Left ventricle myocardium superior (tissue), 1 donor: ENCODE results near the gene CD180. TPM values are rescaled to one million over a fixed set of nuclear protein-coding genes. Genes with fewer than 3 reads are reported as not detected.

Source experiments
- ATAC-seq: fragments of 200-7000 bp; cut with Tn5 transposase; one replicate; pipeline ENCODE4 v1.9.1; 2020; ENCODE audit warnings: mild to moderate bottlenecking, moderate library complexity
- DNase-seq: peaks from one replicate; pipeline ENCODE4 v3.0.0-alpha.2; 2020
- intact Hi-C: fragments of 100-400 bp; cut with micrococcal nuclease; formaldehyde crosslinking; loops from one replicate; pipeline ENCODE4 v1.11.0; 2022
- total RNA-seq: library from RNA; stranded (reverse); fragmentation: NEBNext Ultra II Directional; extraction: Animal tissue kit (Norgen Biotek cat#: 25700); gene quantifications from one replicate; pipeline ENCODE4 v1.2.1, GENCODE V29; 2021
- donor health status: DM: no; HTN: yes; CAD: no; lungs with severe emphysema.

Gene CD180
- total RNA-seq, 1 donor from 2014 or later = 0.64 TPM

- ATAC-seq = no peak
- DNase-seq = no peak
- intact Hi-C loops = no loop called here
Measured at GRCh38 chr5:67147760-67148159, 48.8 kb downstream of the CD180 start.

- intact Hi-C loops = no loop called here
- DNase-seq = no peak
- ATAC-seq = no peak
Measured at GRCh38 chr5:67146981-67147380, 49.6 kb downstream of the CD180 start.

GRCh38 chr5:67146574-67146973 is 50.0 kb downstream of the CD180 start:
- intact Hi-C loops = no loop called here
- ATAC-seq (no peak), DNase-seq (no peak)

GRCh38 chr5:67144183-67144639 is 52.4 kb downstream of the CD180 start:
- intact Hi-C loops = no loop called here

GRCh38 chr5:67143549-67143948 is 53.0 kb downstream of the CD180 start:
- intact Hi-C loops = no loop called here

More at GRCh38 chr5:67144183-67144639, 52.4 kb downstream of the CD180 start:
- DNase-seq (no peak), ATAC-seq (no peak)

GRCh38 chr5:67142816-67143215 is 53.8 kb downstream of the CD180 start:
- peak; percentile 57 for ATAC-seq
- intact Hi-C loops = no loop called here
- DNase-seq = no peak

More at GRCh38 chr5:67143549-67143948, 53.0 kb downstream of the CD180 start:
- ATAC-seq (no peak), DNase-seq (no peak)

- intact Hi-C loops = no loop called here
- DNase-seq (no peak), ATAC-seq (no peak)
Measured at GRCh38 chr5:67141644-67142043, 55.0 kb downstream of the CD180 start.

- intact Hi-C loops = no loop called here
- no peak for ATAC-seq
- no peak for DNase-seq
Measured at GRCh38 chr5:67140413-67140812, 56.2 kb downstream of the CD180 start.

GRCh38 chr5:67139030-67139429 is 57.6 kb downstream of the CD180 start:
- ATAC-seq = no peak
- intact Hi-C loops = no loop called here

GRCh38 chr5:67135381-67135984 is 61.1 kb downstream of the CD180 start:
- ATAC-seq (no peak), DNase-seq (no peak)
- intact Hi-C loops = no loop called here

More at GRCh38 chr5:67139030-67139429, 57.6 kb downstream of the CD180 start:
- DNase-seq = no peak

- intact Hi-C loops = no loop called here
- ATAC-seq (no peak), DNase-seq (no peak)
Measured at GRCh38 chr5:67133776-67134175, 62.8 kb downstream of the CD180 start.

GRCh38 chr5:67133217-67133616 is 63.4 kb downstream of the CD180 start:
- ATAC-seq = no peak
- DNase-seq = no peak
- intact Hi-C loops = no loop called here

GRCh38 chr5:67129768-67130167 is 66.8 kb downstream of the CD180 start:
- no peak for DNase-seq
- ATAC-seq = no peak
- intact Hi-C loops = no loop called here
